HG03520 (cell line): ENCODE results near the gene CCSAP.
A peak's percentile ranks its signal among the peaks of the same experiment; 100 is the strongest.
"Not testable (repeated sequence)": the region's sequence is repeated elsewhere in the genome, so short reads cannot be mapped to it uniquely, and the experiment has no call there.

Source experiments
- ATAC-seq: cut with Tn5 transposase; IDR thresholded peaks from one replicate; pipeline ENCODE4 v1.9.1; 2021; ENCODE audit warnings: mild to moderate bottlenecking, moderate library complexity; ENCODE audit not compliant: unreplicated experiment

Gene CCSAP

GRCh38 chr1:229342656-229343569, at the start of gene CCSAP:
CCSAP (minus strand) TSS chr1:229343047; CDS start chr1:229342465, 582 bp downstream.
- peak; percentile 28 for ATAC-seq

GRCh38 chr1:229390130-229390529, 47.3 kb upstream of the CCSAP start:
- no peak for ATAC-seq

GRCh38 chr1:229388897-229389580, 46.2 kb upstream of the CCSAP start:
- no peak for ATAC-seq

- ATAC-seq: no peak
Observed at GRCh38 chr1:229385853-229386456, 43.1 kb upstream of the CCSAP start.

- ATAC-seq: no peak
Observed at GRCh38 chr1:229384822-229385221, 42.0 kb upstream of the CCSAP start.

DNA sequence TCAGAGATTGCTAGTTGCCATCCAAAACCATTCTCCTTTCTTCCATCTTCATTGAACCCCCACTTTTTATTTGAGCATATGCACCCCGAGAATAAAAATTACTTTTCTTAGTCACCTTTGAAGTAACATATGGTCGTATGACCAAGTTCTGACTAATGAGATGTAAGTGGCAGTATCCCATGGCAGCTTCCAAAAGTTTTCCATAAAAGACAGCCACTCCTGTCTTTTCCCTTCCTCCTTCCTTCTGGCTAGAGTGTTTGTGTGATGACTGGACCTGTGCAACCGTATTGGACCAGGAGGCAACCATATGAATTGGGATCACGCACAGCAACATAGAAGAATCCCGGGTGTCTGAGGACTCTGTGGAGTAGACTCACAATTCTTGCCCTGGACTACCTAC, 41.1 kb upstream of the CCSAP start:
- no peak for ATAC-seq

- ATAC-seq: no peak
Observed at GRCh38 chr1:229383188-229383587, 40.3 kb upstream of the CCSAP start.

- ATAC-seq: no peak
Observed at GRCh38 chr1:229381234-229381633, 38.4 kb upstream of the CCSAP start.

DNA sequence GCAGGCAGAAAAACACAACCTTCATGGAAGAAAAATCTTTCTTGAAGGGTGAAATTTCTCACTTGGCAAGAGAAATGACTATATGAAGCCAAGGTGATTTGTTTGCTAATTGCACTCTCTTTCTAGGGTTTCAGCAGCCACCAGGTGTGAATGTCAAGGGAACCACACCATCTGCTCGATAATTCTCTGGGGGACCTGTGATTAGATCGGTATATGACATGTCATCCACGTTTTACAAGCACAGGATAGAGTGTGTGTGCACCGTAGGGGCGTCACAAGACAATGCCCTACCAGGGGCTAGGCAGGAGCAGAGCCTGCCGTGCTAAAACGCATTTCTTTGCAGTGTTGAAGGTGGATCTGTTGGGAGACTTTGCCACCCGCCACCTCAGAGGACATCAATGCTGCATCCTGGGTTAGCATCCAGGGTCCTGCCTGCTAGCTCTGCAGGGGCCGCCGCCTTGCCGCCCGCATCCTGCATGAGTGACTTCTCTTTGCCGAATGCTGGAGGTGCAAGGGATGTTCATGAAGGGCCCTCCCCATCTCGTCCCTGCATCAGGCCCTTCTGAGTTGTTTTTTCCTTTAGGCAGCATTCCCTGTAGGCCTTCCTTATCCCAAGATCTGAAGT, 37.8 kb upstream of the CCSAP start:
- ATAC-seq: no peak

DNA sequence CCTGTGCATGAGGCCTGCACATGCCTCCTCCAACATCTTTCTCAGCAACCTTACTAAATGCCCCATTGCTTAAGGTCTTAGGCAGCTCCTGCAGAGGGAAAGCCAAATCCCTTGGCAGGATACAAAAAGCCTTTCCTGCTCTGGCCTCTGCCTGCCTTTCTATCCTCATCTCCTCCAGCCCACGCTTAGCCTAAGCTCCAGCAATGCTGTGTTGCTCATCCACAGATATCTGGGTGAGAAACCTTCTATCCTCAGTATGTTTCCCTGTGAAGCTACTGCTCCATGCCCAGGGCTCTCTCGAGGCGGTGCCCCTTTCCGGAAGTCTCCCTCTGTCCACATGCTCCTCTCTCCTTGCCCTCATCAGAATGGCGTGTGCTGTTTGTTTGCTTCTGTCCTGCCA, 37.0 kb upstream of the CCSAP start:
- ATAC-seq: no peak

GRCh38 chr1:229378586-229379367, 35.9 kb upstream of the CCSAP start:
- ATAC-seq: no peak

DNA sequence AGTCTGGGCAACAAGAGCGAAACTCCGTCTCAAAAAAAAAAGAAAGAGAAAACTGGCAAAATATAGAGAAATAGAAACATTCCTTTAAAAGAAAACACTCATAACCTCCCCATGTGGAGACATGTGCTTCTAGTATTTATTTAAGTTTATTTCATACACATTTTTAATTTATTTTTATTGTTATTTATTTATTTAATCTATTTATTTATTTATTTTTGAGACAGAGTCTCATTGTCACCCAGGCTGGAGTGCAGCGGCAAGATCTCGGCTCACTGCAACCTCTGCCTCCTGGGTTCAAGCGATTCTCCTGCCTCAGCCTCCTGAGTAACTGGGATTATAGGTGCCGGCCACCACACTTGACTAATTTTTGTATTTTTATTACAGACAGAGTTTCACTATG, 35.2 kb upstream of the CCSAP start:
- ATAC-seq: not testable (repeated sequence)

- ATAC-seq: no peak
Observed at GRCh38 chr1:229377429-229377828, 34.6 kb upstream of the CCSAP start.

DNA sequence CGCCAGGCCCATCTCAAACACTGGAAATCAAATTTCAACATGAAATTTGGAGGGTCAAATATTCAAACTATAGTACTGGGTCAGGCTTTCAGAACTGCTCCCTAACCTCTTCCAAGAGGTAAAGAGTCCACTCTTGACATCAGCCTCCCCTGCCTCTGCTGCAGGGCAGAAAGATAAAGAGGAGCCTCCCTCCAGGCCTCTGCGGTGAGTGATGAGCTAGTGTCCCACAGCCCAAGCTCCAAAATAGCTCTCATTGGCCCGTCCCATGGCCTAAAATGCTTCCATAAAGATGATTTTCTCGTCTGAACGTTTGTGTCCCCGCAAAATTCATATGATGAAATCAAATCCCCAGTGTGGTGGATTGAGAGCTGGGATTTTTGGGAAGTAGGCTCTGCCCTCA, 33.7 kb upstream of the CCSAP start:
- no peak for ATAC-seq

DNA sequence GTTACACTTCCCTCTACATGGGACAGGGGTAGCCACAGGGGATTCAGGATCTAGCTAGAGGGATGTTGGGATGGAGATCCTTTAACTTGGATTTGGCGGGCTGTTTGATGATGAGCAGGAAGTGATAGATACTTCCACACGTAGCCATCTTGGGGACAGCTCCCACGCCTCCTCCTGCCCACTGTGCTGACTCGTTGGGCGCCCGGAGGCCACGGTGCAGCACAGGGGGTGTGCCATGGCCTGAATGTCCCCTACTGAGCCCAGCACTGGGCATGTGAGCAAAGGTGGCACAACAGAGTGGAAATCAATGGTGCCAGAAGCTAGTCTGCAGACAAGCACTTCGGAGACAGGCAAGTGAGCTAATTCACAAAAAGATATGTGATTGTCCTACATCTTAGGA, 31.6 kb upstream of the CCSAP start:
- ATAC-seq: no peak

DNA sequence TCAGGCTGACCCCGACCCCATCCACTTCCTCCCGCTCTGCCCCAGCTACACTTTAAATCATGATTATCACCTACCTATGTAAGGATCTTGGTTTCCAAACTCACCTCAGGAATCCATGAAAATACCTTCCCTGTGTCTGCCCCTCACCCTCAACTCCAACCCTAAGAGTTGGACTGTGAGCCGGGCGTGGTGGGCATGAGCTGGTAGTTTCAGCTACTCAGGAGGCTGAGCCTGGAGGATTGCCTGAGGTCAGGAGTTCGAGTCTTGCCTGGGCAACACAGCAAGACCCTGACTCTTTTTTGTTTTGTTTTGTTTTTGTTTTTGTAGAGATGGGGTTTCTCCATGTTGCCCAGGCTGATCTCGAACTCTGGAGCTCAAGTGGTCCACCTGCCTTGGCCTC, 30.5 kb upstream of the CCSAP start:
- ATAC-seq: no peak

- ATAC-seq: no peak
Observed at GRCh38 chr1:229372251-229372650, 29.4 kb upstream of the CCSAP start.

GRCh38 chr1:229371624-229372023, 28.8 kb upstream of the CCSAP start:
- no peak for ATAC-seq

DNA sequence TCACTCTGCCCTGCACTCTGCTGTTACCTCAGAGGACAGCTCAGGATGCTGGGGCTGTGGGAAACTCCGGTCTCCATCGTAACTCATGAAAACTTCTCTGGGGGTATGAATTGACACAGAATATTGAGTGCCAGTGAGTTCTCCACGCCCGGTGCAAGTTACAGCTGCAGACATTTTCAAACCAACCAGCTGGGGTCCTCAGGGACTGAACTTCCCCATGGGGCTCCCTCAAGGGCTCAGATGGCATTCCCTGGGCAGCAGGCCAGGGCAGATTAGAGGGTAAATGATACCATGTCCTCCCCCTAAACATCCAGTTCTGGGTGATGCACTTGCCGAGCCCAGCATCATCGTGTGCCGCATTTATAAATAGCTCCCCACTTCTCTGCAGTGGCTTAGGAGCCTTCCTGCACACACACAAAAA, 27.8 kb upstream of the CCSAP start:
- ATAC-seq: no peak

GRCh38 chr1:229368347-229368746, 25.5 kb upstream of the CCSAP start:
- peak; percentile 53 for ATAC-seq

DNA sequence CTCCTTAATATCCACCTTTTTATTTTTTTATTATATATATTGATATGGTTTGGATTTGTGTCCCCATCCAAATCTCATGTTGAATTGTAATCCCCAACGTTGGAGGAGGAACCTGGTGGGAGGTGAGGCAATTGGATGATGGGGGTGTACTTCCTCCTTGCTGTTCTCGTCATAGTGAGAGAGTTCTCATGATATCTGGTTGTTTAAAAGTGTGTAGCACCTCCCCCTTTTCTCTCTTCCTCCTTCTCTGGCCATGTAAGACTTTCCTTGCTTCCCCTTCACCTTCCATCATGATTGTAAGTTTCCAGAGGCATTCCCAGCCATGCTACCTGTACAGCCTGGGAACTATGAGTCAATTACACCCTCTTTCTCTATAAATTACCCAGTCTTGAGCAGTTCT, 22.7 kb upstream of the CCSAP start:
- no peak for ATAC-seq
